ENCODE measurements around the gene TPM3.

- no peak for TF ChIP-seq CTCF (IDR thresholded peaks at IDR 0.05)
- no peak for TF ChIP-seq POLR2AphosphoS5 (IDR thresholded peaks at IDR 0.05; ENCODE audit: low read depth, low read length)
- no peak for TF ChIP-seq REST (IDR thresholded peaks at IDR 0.05; ENCODE audit: insufficient read depth in 1 of 2, low read depth in 2 of 2, low read length in 1 of 2)
- TF ChIP-seq TCF7L2 (IDR thresholded peaks at IDR 0.05; ENCODE audit: low read depth, low read length) = no peak
- TF ChIP-seq SIN3A (IDR thresholded peaks at IDR 0.05; ENCODE audit: borderline replicate concordance, insufficient read depth, low read depth, low read length) = no peak
Measured at GRCh38 chr1:154191990-154192461, at the start of gene TPM3.
